Measurements from ENCODE around the gene ROBO1. TPM values are rescaled to one million over a fixed set of nuclear protein-coding genes. Genes with fewer than 3 reads are reported as not detected.

ROBO1 gene
- total and polyA plus RNA-seq, 2 of the 13 experiments (the other 11 are each of a cell fraction or from before 2014, with no cell fraction given): 52.2 to 71.0 TPM

GRCh38 chr3:78844307-78844706 lies 923.5 kb downstream of the ROBO1 start (continued):
- TF ChIP-seq ZNF776 (CRISPR knock-in tag; IDR thresholded peaks at IDR 0.05) (no peak), CERS6 (CRISPR knock-in tag; IDR thresholded peaks at IDR 0.05) (no peak), HOXA3 (CRISPR knock-in tag; IDR thresholded peaks at IDR 0.05) (peak; percentile 61; the same call in 1 of the 2 replicates), ZNF232 (CRISPR knock-in tag; IDR thresholded peaks at IDR 0.05; ENCODE audit: borderline replicate concordance) (no peak), ZNF33B (CRISPR knock-in tag; IDR thresholded peaks at IDR 0.05) (no peak), ZBTB49 (CRISPR knock-in tag; IDR thresholded peaks at IDR 0.05; ENCODE audit: borderline replicate concordance) (no peak), BATF2 (CRISPR knock-in tag; IDR thresholded peaks at IDR 0.05) (no peak), ZBTB34 (CRISPR knock-in tag; IDR thresholded peaks at IDR 0.05) (peak; percentile 97), ZC3H4 (CRISPR knock-in tag; IDR thresholded peaks at IDR 0.05; ENCODE audit: borderline replicate concordance) (no peak), MLX (CRISPR knock-in tag; IDR thresholded peaks at IDR 0.05) (peak; percentile 68; the same call in 1 of the 2 replicates), HIVEP1 (CRISPR knock-in tag; IDR thresholded peaks at IDR 0.05) (no peak), ZBTB33 (CRISPR knock-in tag; IDR thresholded peaks at IDR 0.05) (peak; percentile 56; the same call in 1 of the 2 replicates), PTBP1 (IDR thresholded peaks at IDR 0.05; ENCODE audit: low read depth, low read length, poor library complexity, severe bottlenecking) (no peak), ZNF761 (CRISPR knock-in tag; conservative IDR thresholded peaks at IDR 0.05) (no peak), CBX1 (IDR thresholded peaks at IDR 0.05; ENCODE audit: low read depth) (no peak), SIX1 (CRISPR knock-in tag; IDR thresholded peaks at IDR 0.05; ENCODE audit: borderline replicate concordance) (peak; percentile 87), ASH2L (IDR thresholded peaks at IDR 0.05; ENCODE audit: insufficient read length, low read depth, low read length) (peak; percentile 92), JUN (CRISPR knock-in tag; IDR thresholded peaks at IDR 0.05) (peak; percentile 69), ARNTL (CRISPR knock-in tag; IDR thresholded peaks at IDR 0.05) (0 out of 2 replicates have a peak, but pooled peaks have one; percentile 27)
